GM12801 (cell line): ENCODE data around the gene NCOA5.

Experiments
- TF ChIP-seq, protein P1 (sequence below): IDR thresholded peaks from one replicate; pipeline ENCODE4 v1.5.1; 2011; ENCODE audit warnings: control low read depth; ENCODE audit not compliant: insufficient read length; ENCODE audit errors: extremely low read depth

NCOA5 gene

DNA sequence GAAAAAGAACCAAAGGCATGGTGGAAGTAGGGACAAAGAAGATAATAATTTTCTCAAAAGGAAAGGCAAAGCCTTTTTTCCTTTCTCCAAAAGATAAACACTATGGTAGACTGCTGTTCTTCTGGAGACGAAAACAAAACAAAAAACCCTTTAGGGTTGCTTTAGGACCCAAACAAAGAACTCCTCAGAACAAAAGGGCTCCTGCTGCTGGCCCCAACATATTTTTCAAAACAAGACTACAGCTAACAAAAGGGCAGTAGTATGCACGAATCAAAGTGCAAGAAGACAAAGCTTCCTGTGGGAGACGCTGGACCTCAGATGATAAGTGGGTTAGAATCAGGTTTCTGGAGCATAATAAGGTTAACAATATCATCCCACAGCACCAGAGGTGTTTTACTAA is 15.8 kb downstream of the NCOA5 start:
- TF ChIP-seq, protein P1, sequence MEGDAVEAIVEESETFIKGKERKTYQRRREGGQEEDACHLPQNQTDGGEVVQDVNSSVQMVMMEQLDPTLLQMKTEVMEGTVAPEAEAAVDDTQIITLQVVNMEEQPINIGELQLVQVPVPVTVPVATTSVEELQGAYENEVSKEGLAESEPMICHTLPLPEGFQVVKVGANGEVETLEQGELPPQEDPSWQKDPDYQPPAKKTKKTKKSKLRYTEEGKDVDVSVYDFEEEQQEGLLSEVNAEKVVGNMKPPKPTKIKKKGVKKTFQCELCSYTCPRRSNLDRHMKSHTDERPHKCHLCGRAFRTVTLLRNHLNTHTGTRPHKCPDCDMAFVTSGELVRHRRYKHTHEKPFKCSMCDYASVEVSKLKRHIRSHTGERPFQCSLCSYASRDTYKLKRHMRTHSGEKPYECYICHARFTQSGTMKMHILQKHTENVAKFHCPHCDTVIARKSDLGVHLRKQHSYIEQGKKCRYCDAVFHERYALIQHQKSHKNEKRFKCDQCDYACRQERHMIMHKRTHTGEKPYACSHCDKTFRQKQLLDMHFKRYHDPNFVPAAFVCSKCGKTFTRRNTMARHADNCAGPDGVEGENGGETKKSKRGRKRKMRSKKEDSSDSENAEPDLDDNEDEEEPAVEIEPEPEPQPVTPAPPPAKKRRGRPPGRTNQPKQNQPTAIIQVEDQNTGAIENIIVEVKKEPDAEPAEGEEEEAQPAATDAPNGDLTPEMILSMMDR, result no peak

DNA sequence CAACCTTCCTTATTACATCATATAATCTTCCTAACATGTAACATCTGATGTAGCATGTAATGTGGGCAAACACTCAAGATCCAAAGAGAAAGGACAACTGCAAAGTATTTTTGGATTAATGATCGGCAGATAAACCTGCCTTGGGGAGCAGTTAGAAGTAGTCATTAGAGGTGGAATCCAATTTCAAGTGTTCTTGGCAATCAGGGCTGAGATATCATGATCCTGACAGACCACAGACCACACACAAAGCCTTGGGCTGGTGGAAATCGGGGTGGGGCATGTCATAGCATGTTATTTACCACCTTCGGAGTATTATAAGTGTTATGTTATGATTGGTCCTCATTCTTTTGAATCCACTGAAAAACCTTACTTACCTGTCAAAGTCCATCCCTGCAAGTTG is 16.3 kb downstream of the NCOA5 start:
- TF ChIP-seq, protein P1, result no peak

DNA sequence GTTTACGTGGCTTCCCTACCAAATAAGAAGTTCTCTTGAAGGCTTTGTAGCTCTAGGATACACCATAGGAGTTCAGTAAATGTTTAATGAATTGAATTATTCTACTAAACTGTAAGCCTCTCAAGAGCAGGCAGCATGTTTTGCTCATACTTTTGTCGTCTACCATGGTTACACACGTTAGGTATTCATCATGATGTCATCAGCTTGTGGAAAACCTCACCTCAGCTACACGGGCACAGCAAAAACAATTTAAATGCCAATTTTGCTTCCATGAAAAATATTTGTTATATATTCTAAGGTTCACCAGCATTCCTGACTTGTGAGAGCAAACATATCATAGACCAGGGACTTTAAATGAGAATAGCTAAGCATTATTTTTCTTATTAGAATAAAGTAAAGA is 16.7 kb downstream of the NCOA5 start:
- TF ChIP-seq, protein P1, result no peak

DNA sequence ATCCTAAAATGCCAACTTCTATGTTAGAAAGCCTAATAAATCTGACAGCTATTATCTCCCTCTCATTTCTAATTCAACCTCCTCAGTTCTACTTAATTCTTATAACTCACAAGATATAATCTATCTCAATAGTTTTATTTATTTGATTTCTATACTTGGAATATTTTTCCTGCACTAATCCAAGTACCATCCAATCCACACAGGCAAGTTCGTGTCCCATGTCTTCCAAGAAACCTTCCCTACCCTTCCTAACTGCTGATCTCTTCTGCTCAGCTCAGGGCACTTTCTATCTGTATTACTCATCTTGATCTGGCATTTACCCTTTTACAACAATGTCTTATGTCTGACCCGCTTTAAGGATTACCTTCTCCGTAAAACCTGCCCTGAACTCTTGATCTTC is 18.2 kb downstream of the NCOA5 start:
- TF ChIP-seq, protein P1, result no peak

DNA sequence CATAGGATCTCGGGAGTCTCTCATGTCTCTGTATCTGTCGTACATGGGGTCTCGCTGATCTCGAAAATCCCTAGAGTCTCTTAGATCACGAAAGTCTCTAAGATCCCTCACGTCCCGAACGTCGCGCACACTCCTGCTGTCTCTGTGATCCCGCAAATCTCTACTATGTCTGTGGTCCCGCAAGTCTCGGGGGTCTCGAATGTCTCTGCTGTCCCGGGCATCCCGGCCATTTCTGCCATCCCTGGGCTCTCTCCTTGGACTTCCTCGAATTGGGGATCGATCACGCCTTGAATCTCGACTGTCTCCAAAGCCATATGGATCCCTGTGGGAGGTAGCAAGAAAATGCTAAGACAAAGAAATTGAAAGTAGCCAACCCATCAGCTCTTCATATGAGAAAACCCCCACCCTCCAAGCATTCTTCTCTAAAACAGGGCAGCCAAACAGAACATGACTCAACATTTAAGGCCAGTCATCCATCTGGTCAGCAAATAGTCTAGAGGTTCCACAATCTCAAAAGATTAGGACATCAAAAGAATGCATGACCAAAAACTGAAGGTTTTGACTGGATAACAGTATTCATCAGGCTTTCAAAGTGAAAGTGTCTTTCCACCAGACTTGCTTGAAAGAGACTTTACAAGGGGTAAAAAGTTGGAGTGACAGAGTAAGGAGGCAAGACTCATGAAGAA is 19.4 kb downstream of the NCOA5 start:
- TF ChIP-seq, protein P1, result no peak

DNA sequence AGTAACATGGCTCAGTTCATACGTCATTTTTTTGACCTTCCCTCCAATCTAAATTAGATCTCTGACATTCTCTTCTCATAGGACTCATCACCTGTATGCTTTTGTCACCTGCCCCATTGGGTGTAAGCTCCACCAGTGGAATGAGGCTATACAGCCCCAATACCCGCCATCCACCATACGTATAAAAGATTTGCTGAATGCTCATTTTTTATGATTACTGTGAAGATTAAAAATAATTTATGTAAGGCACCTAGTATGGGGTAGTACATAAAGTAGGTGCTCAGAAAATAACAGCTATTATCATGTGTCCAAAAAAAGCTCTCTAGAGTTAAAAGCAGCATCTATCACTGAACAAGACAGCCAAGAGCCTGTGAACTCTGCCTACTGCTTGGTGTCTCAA is 24.1 kb downstream of the NCOA5 start:
- TF ChIP-seq, protein P1, result no peak

DNA sequence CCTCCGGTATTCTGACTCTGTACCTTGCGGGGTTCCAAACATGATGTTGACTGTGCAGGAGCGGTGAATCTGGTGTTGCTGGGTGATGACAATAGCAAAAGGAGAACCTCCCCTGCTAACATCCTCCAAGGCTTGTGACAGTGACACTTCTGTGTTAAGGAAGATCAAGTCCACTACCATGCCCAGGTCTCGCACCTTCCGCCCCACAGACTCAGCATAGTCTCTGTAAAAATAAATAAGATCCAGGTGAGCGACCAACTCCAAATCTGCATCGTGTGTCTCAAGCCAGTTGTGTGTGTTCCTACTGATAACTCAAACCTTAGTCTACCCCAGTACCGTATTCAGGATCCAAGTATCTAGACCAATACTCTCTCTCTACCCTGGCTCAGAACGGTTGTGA is 24.8 kb downstream of the NCOA5 start:
- TF ChIP-seq, protein P1, result no peak
